ENCODE data around the gene HS3ST5. TPM values are rescaled to one million over a fixed set of nuclear protein-coding genes. Genes with fewer than 3 reads are reported as not detected.

HS3ST5 gene
- total RNA-seq, 1 experiment from 2014 or later: 8.7 TPM

- CTCF ChIA-PET: interaction anchor here (0.8 kb wide), 1 partner anchor 11 kb away, joined by 3 read pairs; no protein-coding TSS in a partner anchor
- no peak overlapping the region for H3K27ac Mint-ChIP-seq
- H3K4me1 Mint-ChIP-seq: peaks cover 12% of the 10 kb centered on the region
Measured at GRCh38 chr6:114354482-114354881, 11.7 kb upstream of the HS3ST5 start.

DNA sequence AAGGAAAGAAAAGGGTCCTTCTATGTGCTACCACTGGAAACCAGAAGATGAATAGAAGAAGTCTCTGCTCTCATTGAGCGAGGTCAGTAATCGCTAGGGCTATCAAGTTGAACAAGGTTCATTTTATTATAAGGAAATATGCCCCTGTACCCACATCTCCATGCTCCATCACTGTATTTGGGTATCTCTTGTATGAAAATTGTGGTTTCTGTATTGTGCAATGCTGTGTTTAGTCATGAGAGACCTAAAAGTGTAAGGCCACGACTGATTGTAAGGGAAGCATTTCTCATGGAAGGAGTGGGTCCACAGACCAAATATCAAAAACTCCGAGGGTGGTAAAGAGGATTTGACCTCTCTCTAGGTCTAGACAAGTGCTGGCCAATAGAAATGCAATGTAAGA is 3.6 kb upstream of the HS3ST5 start:
- no peak for TF ChIP-seq USF1 (CRISPR knock-in tag; IDR thresholded peaks at IDR 0.05)
- DNase-seq (ENCODE audit: low spot score): no peak
- CTCF ChIA-PET: no interaction called here
- no peak overlapping the region for H3K4me3 Mint-ChIP-seq
- H3K36me3 Mint-ChIP-seq: peaks cover 14% of the 10 kb centered on the region
- POLR2A ChIA-PET: no interaction called here
- peaks cover 22% of the 10 kb centered on the region for H3K4me1 Mint-ChIP-seq
- peaks cover 20% of the 10 kb centered on the region for H3K9me3 Mint-ChIP-seq
- no peak overlapping the region for H3K27ac Mint-ChIP-seq
- H3K27me3 Mint-ChIP-seq (ENCODE audit: low read depth): no peaks in the 10 kb centered on the region
- no peak for ATAC-seq

More at GRCh38 chr6:114354482-114354881, 11.7 kb upstream of the HS3ST5 start:
- Mint-ChIP-seq H3K36me3 (peaks cover 15% of the 10 kb centered on the region), H3K9me3 (peaks cover 23% of the 10 kb centered on the region), H3K27me3 (ENCODE audit: low read depth) (no peaks in the 10 kb centered on the region), H3K4me3 (no peak overlapping the region)
- DNase-seq (ENCODE audit: low spot score): no peak
- TF ChIP-seq ZNF425 (CRISPR knock-in tag; conservative IDR thresholded peaks at IDR 0.05) (no peak), ZNF281 (CRISPR knock-in tag; IDR thresholded peaks at IDR 0.05) (no peak)
- ATAC-seq: no peak
- POLR2A ChIA-PET: no interaction called here

DNA sequence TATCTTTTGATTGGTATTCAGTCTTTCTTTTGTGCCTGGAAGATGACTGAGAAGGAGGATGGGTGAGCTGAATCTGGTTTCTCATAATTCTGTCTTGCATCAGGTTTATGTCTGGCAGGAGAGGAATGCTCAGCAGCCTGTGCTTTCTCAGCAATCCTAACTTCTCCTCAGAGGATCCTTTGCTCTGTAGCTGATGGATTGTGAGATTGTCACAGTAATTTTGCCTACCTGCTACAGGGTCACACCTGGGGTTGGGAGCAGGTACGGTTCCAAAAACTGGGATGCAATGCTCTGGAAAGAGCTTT is 2.1 kb upstream of the HS3ST5 start:
- CTCF ChIA-PET: interaction anchor here (0.6 to 3.4 kb wide), 8 partner anchors 17 to 1461 kb away, joined by 3 to 27 read pairs (median 6); no protein-coding TSS in a partner anchor
- Mint-ChIP-seq H3K27ac (peak overlapping the region; percentile 84), H3K9me3 (peaks cover 7% of the 10 kb centered on the region), H3K4me3 (peak overlapping the region; percentile 34; the same call in 1 of the 2 replicates), H3K4me1 (peaks cover 28% of the 10 kb centered on the region), H3K27me3 (ENCODE audit: low read depth) (no peaks in the 10 kb centered on the region), H3K36me3 (peaks cover 6% of the 10 kb centered on the region)
- POLR2A ChIA-PET: interaction anchor here (2.6 to 2.8 kb wide), 2 partner anchors 59 to 77 kb away, joined by 7 to 14 read pairs; no protein-coding TSS in a partner anchor
- ATAC-seq (no peak), DNase-seq (ENCODE audit: low spot score) (no peak)
- TF ChIP-seq NFYB (CRISPR knock-in tag; conservative IDR thresholded peaks at IDR 0.05; ENCODE audit: low read depth) (no peak), CREB1 (CRISPR knock-in tag; IDR thresholded peaks at IDR 0.05) (no peak), RORB (CRISPR knock-in tag; IDR thresholded peaks at IDR 0.05) (no peak), MYBL2 (CRISPR knock-in tag; IDR thresholded peaks at IDR 0.05) (no peak), PRDM15 (CRISPR knock-in tag; IDR thresholded peaks at IDR 0.05) (no peak), MXD4 (CRISPR knock-in tag; IDR thresholded peaks at IDR 0.05; ENCODE audit: borderline replicate concordance) (no peak), NR1H2 (CRISPR knock-in tag; IDR thresholded peaks at IDR 0.05) (no peak), ARID4B (CRISPR knock-in tag; IDR thresholded peaks at IDR 0.05; ENCODE audit: borderline replicate concordance) (no peak)
- TF ChIP-seq, protein P1, sequence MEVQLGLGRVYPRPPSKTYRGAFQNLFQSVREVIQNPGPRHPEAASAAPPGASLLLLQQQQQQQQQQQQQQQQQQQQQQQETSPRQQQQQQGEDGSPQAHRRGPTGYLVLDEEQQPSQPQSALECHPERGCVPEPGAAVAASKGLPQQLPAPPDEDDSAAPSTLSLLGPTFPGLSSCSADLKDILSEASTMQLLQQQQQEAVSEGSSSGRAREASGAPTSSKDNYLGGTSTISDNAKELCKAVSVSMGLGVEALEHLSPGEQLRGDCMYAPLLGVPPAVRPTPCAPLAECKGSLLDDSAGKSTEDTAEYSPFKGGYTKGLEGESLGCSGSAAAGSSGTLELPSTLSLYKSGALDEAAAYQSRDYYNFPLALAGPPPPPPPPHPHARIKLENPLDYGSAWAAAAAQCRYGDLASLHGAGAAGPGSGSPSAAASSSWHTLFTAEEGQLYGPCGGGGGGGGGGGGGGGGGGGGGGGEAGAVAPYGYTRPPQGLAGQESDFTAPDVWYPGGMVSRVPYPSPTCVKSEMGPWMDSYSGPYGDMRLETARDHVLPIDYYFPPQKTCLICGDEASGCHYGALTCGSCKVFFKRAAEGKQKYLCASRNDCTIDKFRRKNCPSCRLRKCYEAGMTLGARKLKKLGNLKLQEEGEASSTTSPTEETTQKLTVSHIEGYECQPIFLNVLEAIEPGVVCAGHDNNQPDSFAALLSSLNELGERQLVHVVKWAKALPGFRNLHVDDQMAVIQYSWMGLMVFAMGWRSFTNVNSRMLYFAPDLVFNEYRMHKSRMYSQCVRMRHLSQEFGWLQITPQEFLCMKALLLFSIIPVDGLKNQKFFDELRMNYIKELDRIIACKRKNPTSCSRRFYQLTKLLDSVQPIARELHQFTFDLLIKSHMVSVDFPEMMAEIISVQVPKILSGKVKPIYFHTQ (CRISPR knock-in tag; IDR thresholded peaks at IDR 0.05): no peak
- TF ChIP-seq, protein P2, sequence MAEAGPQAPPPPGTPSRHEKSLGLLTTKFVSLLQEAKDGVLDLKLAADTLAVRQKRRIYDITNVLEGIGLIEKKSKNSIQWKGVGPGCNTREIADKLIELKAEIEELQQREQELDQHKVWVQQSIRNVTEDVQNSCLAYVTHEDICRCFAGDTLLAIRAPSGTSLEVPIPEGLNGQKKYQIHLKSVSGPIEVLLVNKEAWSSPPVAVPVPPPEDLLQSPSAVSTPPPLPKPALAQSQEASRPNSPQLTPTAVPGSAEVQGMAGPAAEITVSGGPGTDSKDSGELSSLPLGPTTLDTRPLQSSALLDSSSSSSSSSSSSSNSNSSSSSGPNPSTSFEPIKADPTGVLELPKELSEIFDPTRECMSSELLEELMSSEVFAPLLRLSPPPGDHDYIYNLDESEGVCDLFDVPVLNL (CRISPR knock-in tag; IDR thresholded peaks at IDR 0.05; ENCODE audit: borderline replicate concordance, low read depth): no peak

Data from WTC11 (cell line).